B cell (primary cell): Measurements from ENCODE around the gene HOXD1. TPM values are rescaled to one million over a fixed set of nuclear protein-coding genes. Genes with fewer than 3 reads are reported as not detected.

Experiments
- ATAC-seq: fragments of 200-7000 bp; cut with Tn5 transposase; one replicate; pipeline ENCODE4 v1.10.0; 2021; ENCODE audit warnings: low read depth, mild to moderate bottlenecking, moderate number of reproducible peaks, moderate library complexity
- CTCF ChIA-PET: fragments of 350-600 bp; sonication (Branson Sonifier 250); formaldehyde crosslinking; loops from one replicate; lab custom pipeline; 2021; ENCODE audit warnings: antibody characterized with exemption, inconsistent platforms; lab: Charles Lee
- POLR2A ChIA-PET: fragments of 350-600 bp; sonication (Branson Sonifier 250); formaldehyde crosslinking; loops from one replicate; lab custom pipeline; 2021; ENCODE audit warnings: antibody characterized with exemption; lab: Charles Lee
- DNase-seq: peaks from one replicate; pipeline ENCODE4 v3.0.0; 2013
- H2AFZ ChIP-seq: 2 replicates; pipeline ENCODE4 v1.6.1; 2012; ENCODE audit warnings: mild to moderate bottlenecking, low read depth, low read length; ENCODE audit not compliant: insufficient read depth, poor library complexity, severe bottlenecking
- H3K27ac ChIP-seq, 2 donors: 1 replicate in 1 of 2; 2 replicates in 1 of 2; pipeline ENCODE4 v1.5.1; 2012 to 2013; ENCODE audit warnings: low read length in 2 of 2, mild to moderate bottlenecking in 2 of 2, moderate library complexity in 1 of 2
- H3K27me3 ChIP-seq, 4 experiments: fragments of 200-600 bp in 1 of 4; sonication (generic) in 1 of 4; replicated peaks in 1 of 4; 1 replicate in 2 of 4; 2 replicates in 2 of 4; pipeline versions ENCODE4 v1.6.1 to v1.7.0; 2013 to 2016; ENCODE audit warnings: low read length in 3 of 4, mild to moderate bottlenecking in 2 of 4, mixed read lengths in 1 of 4, moderate library complexity in 1 of 4; ENCODE audit not compliant: insufficient read depth in 4 of 4, control insufficient read depth in 3 of 4; ENCODE audit errors: control extremely low read depth in 1 of 4
- H3K36me3 ChIP-seq, 2 experiments: replicated peaks in 1 of 2; 1 replicate in 1 of 2; 2 replicates in 1 of 2; pipeline versions ENCODE4 v1.6.1 to v1.7.1; 2013; ENCODE audit warnings: low read length in 1 of 2; ENCODE audit not compliant: insufficient read depth in 2 of 2, control insufficient read depth in 1 of 2; ENCODE audit errors: control extremely low read depth in 1 of 2, extremely low read depth in 1 of 2
- H3K4me1 ChIP-seq, 2 donors: fragments of 200-600 bp in 1 of 2; sonication (generic) in 1 of 2; 1 replicate in 1 of 2; 2 replicates in 1 of 2; pipeline versions ENCODE4 v1.5.1 to v1.6.1; 2013 to 2017; ENCODE audit warnings: low read length in 2 of 2; ENCODE audit not compliant: control insufficient read depth in 2 of 2, insufficient read depth in 2 of 2
- H3K4me2 ChIP-seq: replicated peaks from 2 replicates; pipeline ENCODE3; 2012; ENCODE audit warnings: mild to moderate bottlenecking, low read depth, low read length; ENCODE audit not compliant: poor library complexity, severe bottlenecking
- H3K4me3 ChIP-seq, 5 experiments: fragments of 200-600 bp in 1 of 5; sonication (generic) in 1 of 5; 1 replicate in 3 of 5; 2 replicates in 2 of 5; pipeline versions ENCODE4 v1.5.1 to v1.7.0; 2011 to 2016; ENCODE audit warnings: low read length in 4 of 5, mild to moderate bottlenecking in 4 of 5, low read depth in 2 of 5, control low read depth in 1 of 5, moderate library complexity in 1 of 5; ENCODE audit not compliant: insufficient read depth in 1 of 5; ENCODE audit errors: control extremely low read depth in 1 of 5, extremely low read depth in 1 of 5
- H3K79me2 ChIP-seq: fragments of 200-600 bp; sonication (generic); one replicate; pipeline ENCODE4 v1.6.0; 2016; ENCODE audit warnings: low read length; ENCODE audit not compliant: control insufficient read depth, insufficient read depth
- H3K9ac ChIP-seq: fragments of 200-600 bp; sonication (generic); 2 replicates; pipeline ENCODE4 v1.6.1; 2017; ENCODE audit warnings: mild to moderate bottlenecking, low read length, moderate library complexity
- H3K9me3 ChIP-seq, 3 donors: one replicate each; pipeline versions ENCODE4 v1.6.1 to v1.7.1; 2013; ENCODE audit warnings: low read length in 2 of 3; ENCODE audit not compliant: control insufficient read depth in 2 of 3, insufficient read depth in 1 of 3; ENCODE audit errors: control extremely low read depth in 1 of 3
- H4K20me1 ChIP-seq: 2 replicates; pipeline ENCODE4 v1.6.0; 2012; ENCODE audit warnings: mild to moderate bottlenecking, low read length; ENCODE audit not compliant: insufficient read depth, control insufficient read depth, poor library complexity, severe bottlenecking
- H3K27ac Mint-ChIP-seq: one replicate; pipeline ENCODE4 v1.8.0; 2021; ENCODE audit warnings: mixed read lengths
- H3K27me3 Mint-ChIP-seq: one replicate; pipeline ENCODE4 v1.8.0; 2021; ENCODE audit warnings: mixed read lengths
- H3K4me1 Mint-ChIP-seq: one replicate; pipeline ENCODE4 v1.8.0; 2021; ENCODE audit warnings: mixed read lengths
- H3K4me3 Mint-ChIP-seq: one replicate; pipeline ENCODE4 v1.8.0; 2021; ENCODE audit warnings: mixed read lengths
- H3K9me3 Mint-ChIP-seq: one replicate; pipeline ENCODE4 v1.8.0; 2022; ENCODE audit warnings: mixed read lengths; ENCODE audit not compliant: insufficient read depth
- CTCF ChIP-seq: fragments of 200-600 bp; IDR thresholded peaks from one replicate; pipeline ENCODE4 v1.8.0; 2022; ENCODE audit warnings: antibody characterized with exemption, mild to moderate bottlenecking
- EZH2 ChIP-seq: IDR thresholded peaks from 2 replicates; pipeline ENCODE4 v1.6.1; 2012; ENCODE audit warnings: borderline replicate concordance, low read depth, mild to moderate bottlenecking, moderate library complexity, low read length; ENCODE audit not compliant: insufficient read depth, poor library complexity, severe bottlenecking
- WGBS: methylation state at CpG from one replicate; pipeline ENCODE4 v1.1.5; 2013; ENCODE audit warnings: missing lambda C conversion rate; ENCODE audit not compliant: insufficient coverage; 5-methylcytosine and 5-hydroxymethylcytosine counted together
- intact Hi-C: fragments of 100-400 bp; cut with micrococcal nuclease; formaldehyde crosslinking; loops from one replicate; pipeline ENCODE4 v1.10.0; 2022
- polyA plus RNA-seq: library from polyadenylated mRNA; depleted of rRNA; stranded (reverse); fragments of >200 nt; gene quantifications from 2 replicates; pipeline ENCODE4 v1.2.3, GENCODE V29; 2012
- total RNA-seq, 2 donors: library from RNA; stranded (reverse); fragments of 120-200 nt in 1 of 2; gene quantifications; 1 replicate in 1 of 2; 2 replicates in 1 of 2; pipeline versions ENCODE4 v1.2.3 to v1.2.4, GENCODE V29; 2013 to 2022

The HOXD1 gene
- total and polyA plus RNA-seq, 2 donors (not counting 1 experiment from before 2014, with no cell fraction given) = not detected

- H3K27ac ChIP-seq = no peak overlapping the region
- H3K36me3 ChIP-seq = no peaks in the 10 kb centered on the region
- H3K9ac ChIP-seq = no peak overlapping the region
- no peaks in the 10 kb centered on the region for H3K9me3 ChIP-seq
- no peak for DNase-seq
- Mint-ChIP-seq H3K4me1 (peaks cover 19% of the 10 kb centered on the region), H3K4me3 (no peak overlapping the region), H3K27ac (no peak overlapping the region), H3K27me3 (peaks cover 71% of the 10 kb centered on the region), H3K9me3 (no peaks in the 10 kb centered on the region)
- no peak overlapping the region for H2AFZ ChIP-seq
- ChIA-PET CTCF (no interaction called here), POLR2A (no interaction called here)
- TF ChIP-seq EZH2 = no peak
- no peak for TF ChIP-seq CTCF
- WGBS = no CpG with 5 or more reads among the region's 2 CpGs
- H4K20me1 ChIP-seq = no peaks in the 10 kb centered on the region
- peaks cover 0 to 46% (median 38%) of the 10 kb centered on the region in 4 experiments for H3K27me3 ChIP-seq
- intact Hi-C loops = no loop called here
- ATAC-seq = no peak
- H3K4me2 ChIP-seq = no peak overlapping the region
- H3K4me3 ChIP-seq = no peak overlapping the region
- H3K79me2 ChIP-seq = no peaks in the 10 kb centered on the region
- H3K4me1 ChIP-seq = peaks cover 19 to 26% of the 10 kb centered on the region in 2 donors
Measured at GRCh38 chr2:176184749-176185148, 3.7 kb upstream of the HOXD1 start.

GRCh38 chr2:176186024-176186423 lies 2.4 kb upstream of the HOXD1 start:
- ATAC-seq = no peak
- H3K27me3 Mint-ChIP-seq = peaks cover 69% of the 10 kb centered on the region
- Histone ChIP-seq H3K9me3 (no peaks in the 10 kb centered on the region), H3K79me2 (no peaks in the 10 kb centered on the region), H3K27me3 (peaks cover 0 to 48% (median 37%) of the 10 kb centered on the region in 4 experiments), H3K27ac (no peak overlapping the region), H4K20me1 (no peaks in the 10 kb centered on the region), H3K4me2 (no peak overlapping the region), H3K4me3 (no peak overlapping the region), H3K36me3 (no peaks in the 10 kb centered on the region), H2AFZ (no peak overlapping the region), H3K9ac (no peak overlapping the region), H3K4me1 (peaks cover 20 to 28% of the 10 kb centered on the region in 2 donors)
- peaks cover 24% of the 10 kb centered on the region for H3K4me1 Mint-ChIP-seq
- ChIA-PET POLR2A (no interaction called here), CTCF (interaction anchor here (0.6 to 1.1 kb wide), 2 partner anchors 368 to 1091 kb away, joined by 3 to 5 read pairs; no protein-coding TSS in a partner anchor)
- no peak overlapping the region for H3K27ac Mint-ChIP-seq
- no peaks in the 10 kb centered on the region for H3K9me3 Mint-ChIP-seq
- intact Hi-C loops = no loop called here
- no CpG with 5 or more reads among the region's 2 CpGs for WGBS
- DNase-seq = no peak
- TF ChIP-seq EZH2 (no peak), CTCF (no peak)
- H3K4me3 Mint-ChIP-seq = no peak overlapping the region
